HepG2 (cell line): ENCODE data around the gene KIF6. TPM values are rescaled to one million over a fixed set of nuclear protein-coding genes. Genes with fewer than 3 reads are reported as not detected.

ENCODE experiments used
- ARID4A ChIP-seq: sonication (generic); formaldehyde crosslinking; IDR thresholded peaks from 2 replicates; pipeline ENCODE4 v1.5.0; 2020; ENCODE audit warnings: mild to moderate bottlenecking, missing genetic modification reagents, borderline replicate concordance
- CSRNP1 ChIP-seq: sonication (generic); formaldehyde crosslinking; IDR thresholded peaks from 2 replicates; pipeline ENCODE4 v1.8.1; 2023; ENCODE audit warnings: mild to moderate bottlenecking, missing genetic modification reagents
- FOXJ3 ChIP-seq: sonication (generic); formaldehyde crosslinking; IDR thresholded peaks from 2 replicates; pipeline ENCODE4 v1.4.0; 2020; ENCODE audit warnings: missing genetic modification reagents, mild to moderate bottlenecking, borderline replicate concordance
- FOXO4 ChIP-seq: sonication (generic); formaldehyde crosslinking; conservative IDR thresholded peaks from 2 replicates; pipeline ENCODE4 v1.8.1; 2023; ENCODE audit warnings: missing genetic modification reagents
- HNRNPH1 ChIP-seq: fragments of 200-400 bp; formaldehyde crosslinking; optimal IDR thresholded peaks from 2 replicates; pipeline ENCODE3; 2017; ENCODE audit warnings: mild to moderate bottlenecking, low read depth, low read length
- MTA3 ChIP-seq: sonication (generic); formaldehyde crosslinking; IDR thresholded peaks from 2 replicates; pipeline ENCODE4 v1.4.0; 2020; ENCODE audit warnings: missing genetic modification reagents
- MXI1 ChIP-seq: IDR thresholded peaks from 3 replicates; pipeline ENCODE4 v1.6.1; 2012; ENCODE audit warnings: low read depth, low read length, inconsistent platforms, borderline replicate concordance
- SNAPC5 ChIP-seq: sonication (generic); formaldehyde crosslinking; IDR thresholded peaks from 2 replicates; pipeline ENCODE4 v1.8.1; 2023; ENCODE audit warnings: mild to moderate bottlenecking, missing genetic modification reagents, borderline replicate concordance
- ZBTB8A ChIP-seq: sonication (generic); formaldehyde crosslinking; IDR thresholded peaks from 2 replicates; pipeline ENCODE4 v1.4.0; 2020; ENCODE audit warnings: mild to moderate bottlenecking, low read depth, missing genetic modification reagents, borderline replicate concordance
- ZNF276 ChIP-seq: sonication (generic); formaldehyde crosslinking; IDR thresholded peaks from 2 replicates; pipeline ENCODE4 v1.4.0; 2020; ENCODE audit warnings: mild to moderate bottlenecking, low read depth, missing genetic modification reagents
- ZNF33A ChIP-seq: sonication (generic); formaldehyde crosslinking; IDR thresholded peaks from 2 replicates; pipeline ENCODE4 v1.5.1; 2020; ENCODE audit warnings: missing genetic modification reagents, mild to moderate bottlenecking, moderate library complexity, borderline replicate concordance
- ZNF34 ChIP-seq: sonication (generic); formaldehyde crosslinking; IDR thresholded peaks from 2 replicates; pipeline ENCODE4 v1.4.0; 2020; ENCODE audit warnings: mild to moderate bottlenecking, missing genetic modification reagents, borderline replicate concordance
- ZNF430 ChIP-seq: sonication (generic); formaldehyde crosslinking; IDR thresholded peaks from 2 replicates; pipeline ENCODE4 v1.9.0; 2021; ENCODE audit warnings: mild to moderate bottlenecking, missing genetic modification reagents
- ZNF484 ChIP-seq: sonication (generic); formaldehyde crosslinking; IDR thresholded peaks from 2 replicates; pipeline ENCODE4 v1.5.1; 2020; ENCODE audit warnings: mild to moderate bottlenecking, low read depth, missing genetic modification reagents, borderline replicate concordance
- ZNF570 ChIP-seq: sonication (generic); formaldehyde crosslinking; IDR thresholded peaks from 2 replicates; pipeline ENCODE4 v1.4.0; 2020; ENCODE audit warnings: mild to moderate bottlenecking, missing genetic modification reagents, borderline replicate concordance
- ZUFSP ChIP-seq: sonication (generic); formaldehyde crosslinking; IDR thresholded peaks from 2 replicates; pipeline ENCODE4 v1.9.0; 2021; ENCODE audit warnings: missing genetic modification reagents, mild to moderate bottlenecking, borderline replicate concordance
- polyA plus RNA-seq, 8 experiments: library from polyadenylated mRNA; depleted of rRNA in 3 of 8; stranded (reverse) in 7 of 8; unstranded in 1 of 8; fragments of >200 nt; fragmentation: Illumina TruSeq in 4 of 8; extraction: Trizol in 4 of 8; gene quantifications; 2 replicates each; pipeline versions ENCODE4 v1.2.1 to v1.2.3, GENCODE V29; 2011 to 2016; ENCODE audit warnings: low read depth in 4 of 8, missing spikeins in 1 of 8, mixed read lengths in 1 of 8; ENCODE audit not compliant: insufficient read depth in 1 of 8
- total RNA-seq, 5 experiments: library from RNA; depleted of rRNA; stranded (reverse); fragments of >200 nt; fragmentation: Illumina TruSeq; extraction: Trizol; gene quantifications; 2 replicates each; pipeline ENCODE4 v1.2.3, GENCODE V29; 2016; ENCODE audit warnings: low read depth in 1 of 5

Gene KIF6
- total and polyA plus RNA-seq, 2 of the 13 experiments (the other 11 are each of a cell fraction or from before 2014, with no cell fraction given), result 0.04 to 0.27 TPM

- no peak for TF ChIP-seq ZBTB8A (CRISPR knock-in tag)
- TF ChIP-seq ZNF276 (CRISPR knock-in tag), result no peak
- no peak for TF ChIP-seq ZUFSP (CRISPR knock-in tag)
- no peak for TF ChIP-seq FOXJ3 (CRISPR knock-in tag)
- no peak for TF ChIP-seq HNRNPH1
- TF ChIP-seq ZNF484 (CRISPR knock-in tag), result no peak
- no peak for TF ChIP-seq FOXO4 (CRISPR knock-in tag)
- TF ChIP-seq ARID4A (CRISPR knock-in tag), result peak; percentile 83; the same call in 1 of the 2 replicates
- no peak for TF ChIP-seq SNAPC5 (CRISPR knock-in tag)
- peak; percentile 72; the same call in 1 of the 3 replicates for TF ChIP-seq MXI1
- TF ChIP-seq ZNF34, result no peak
- TF ChIP-seq MTA3 (CRISPR knock-in tag), result no peak
- TF ChIP-seq CSRNP1, result 0 out of 2 replicates have a peak, but pooled peaks have one; percentile 30
- no peak for TF ChIP-seq ZNF430 (CRISPR knock-in tag)
- TF ChIP-seq ZNF570 (CRISPR knock-in tag), result no peak
- no peak for TF ChIP-seq ZNF33A (CRISPR knock-in tag)
Observed at GRCh38 chr6:39724787-39725631, at the start of gene KIF6 (continued).
